NCI-H2227 (cell line): Measurements from ENCODE around the gene ERMARD.

Source experiments
- DNase-seq: peaks from one replicate; lab custom pipeline; 2025; ENCODE audit not compliant: unreplicated experiment; lab: John Stamatoyannopoulos, UW

Gene ERMARD

DNA sequence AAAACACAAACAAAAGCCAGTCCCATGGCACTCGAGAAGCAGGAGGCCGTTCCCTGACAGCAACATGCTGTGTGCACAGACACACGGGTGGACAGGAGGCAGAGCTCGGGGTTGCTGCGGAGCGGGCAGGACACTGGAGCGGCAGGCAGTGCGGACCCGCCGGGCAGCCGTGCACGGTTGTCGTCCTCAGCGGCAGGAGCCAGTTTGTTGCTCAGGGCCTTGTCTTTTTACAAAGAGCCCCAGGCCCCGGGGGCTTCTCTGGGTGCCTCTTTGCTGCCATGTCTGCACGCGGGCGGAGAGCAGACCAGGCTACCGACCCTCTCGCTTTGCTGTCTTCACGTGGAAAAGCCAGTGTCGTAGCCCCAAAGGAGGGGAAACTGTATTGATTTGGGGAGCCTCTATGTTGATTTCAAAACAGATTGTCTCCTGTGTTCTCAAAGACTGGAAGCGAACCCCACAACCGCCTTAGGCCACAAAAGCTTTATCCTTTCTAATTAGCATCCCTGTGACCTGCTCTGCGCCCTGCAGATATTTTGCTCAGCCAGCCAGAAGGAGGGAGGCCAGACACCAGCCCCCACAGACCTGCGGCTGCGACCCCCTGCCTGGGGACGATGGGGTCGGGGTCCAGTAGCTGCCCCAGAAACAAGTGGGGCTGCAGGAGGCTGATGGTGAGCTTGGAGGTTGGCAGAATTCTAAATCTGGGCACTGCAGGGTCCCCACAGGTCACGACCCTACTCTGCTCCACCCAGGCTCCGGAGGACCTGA, 50.2 kb downstream of the ERMARD start:
- no peak for DNase-seq

DNA sequence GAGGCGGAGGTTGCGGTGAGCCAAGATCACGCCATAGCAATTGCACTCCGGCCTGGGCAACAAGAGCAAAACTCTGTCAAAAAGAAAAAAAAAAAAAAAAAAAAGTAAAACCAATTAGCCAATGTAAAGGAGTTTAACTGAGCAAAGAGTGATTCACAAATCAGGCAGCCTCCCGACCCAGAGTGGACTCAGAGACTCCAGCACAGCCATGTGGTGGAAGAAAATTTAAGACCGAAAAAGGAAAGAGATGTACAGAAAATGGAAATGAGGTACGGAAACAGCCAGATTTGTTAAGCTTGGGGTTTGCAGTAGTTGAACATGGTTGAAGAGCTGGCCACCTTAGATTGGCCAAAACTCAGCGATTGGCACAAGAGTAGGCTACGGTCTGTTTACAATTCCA, 51.4 kb downstream of the ERMARD start:
- DNase-seq = no peak

DNA sequence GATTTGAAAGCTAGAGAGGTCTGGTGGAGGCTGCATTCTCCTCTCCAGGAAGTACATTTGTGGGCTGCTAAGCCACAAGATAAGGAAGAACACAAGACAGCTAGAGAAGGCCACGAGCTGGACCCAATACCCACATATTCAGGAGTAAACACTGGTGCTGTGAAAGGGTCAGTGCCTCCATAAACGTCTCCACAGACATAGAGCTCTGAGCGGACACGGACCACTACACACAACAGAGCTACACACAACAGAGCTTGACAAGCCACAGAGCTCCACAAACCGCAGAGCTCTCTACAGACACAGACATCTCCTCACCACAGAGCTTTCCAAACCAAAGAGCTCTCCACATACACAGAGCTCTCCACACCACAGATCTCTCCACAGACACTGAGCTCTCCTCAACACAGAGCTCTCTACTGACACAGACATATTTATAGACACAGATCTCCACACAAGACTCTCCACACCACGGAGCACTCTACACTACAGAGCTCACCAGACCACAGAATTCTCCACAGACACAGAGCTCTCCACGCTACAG, 51.9 kb downstream of the ERMARD start:
- no peak for DNase-seq

DNA sequence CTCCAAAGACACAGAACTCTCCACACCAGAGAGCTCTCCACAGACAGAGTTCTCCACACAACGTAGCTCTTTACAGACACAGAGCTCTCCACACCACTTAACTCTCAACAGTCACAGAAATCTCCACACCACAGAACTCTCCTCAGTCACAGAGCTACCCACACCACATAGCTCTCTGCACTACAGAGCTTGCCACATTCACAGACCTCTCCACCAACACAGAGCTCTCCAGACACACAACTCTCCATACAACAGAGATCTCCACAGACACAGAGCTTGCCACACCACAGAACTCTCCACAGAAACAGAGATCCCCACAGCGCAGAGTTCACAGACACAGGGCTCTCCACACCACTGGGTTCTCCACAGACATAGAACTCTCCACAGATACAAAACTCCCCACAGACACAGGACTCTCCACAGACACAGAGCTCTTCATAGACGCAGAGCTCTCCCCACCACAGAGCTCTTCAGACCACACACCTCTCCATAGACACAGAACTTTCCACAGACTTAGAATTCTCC, 52.5 kb downstream of the ERMARD start:
- no peak for DNase-seq

DNA sequence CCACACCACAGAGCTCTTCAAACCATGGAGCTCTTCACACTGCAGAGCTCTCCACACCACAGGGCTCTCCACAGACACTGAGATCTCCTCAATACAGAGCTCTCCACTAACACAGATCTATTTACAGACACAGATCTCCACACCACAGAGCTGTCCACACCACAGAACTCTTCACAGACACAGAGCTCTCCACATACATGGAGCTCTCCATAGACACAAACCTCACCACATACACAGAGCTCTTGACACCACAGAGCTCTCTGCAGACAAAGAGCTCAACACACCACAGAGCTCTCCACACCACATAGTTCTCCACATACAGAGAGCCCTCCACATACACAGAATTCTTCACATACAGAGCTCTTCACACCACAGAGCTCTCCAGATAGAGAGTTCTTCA, 53.0 kb downstream of the ERMARD start:
- DNase-seq = no peak

DNA sequence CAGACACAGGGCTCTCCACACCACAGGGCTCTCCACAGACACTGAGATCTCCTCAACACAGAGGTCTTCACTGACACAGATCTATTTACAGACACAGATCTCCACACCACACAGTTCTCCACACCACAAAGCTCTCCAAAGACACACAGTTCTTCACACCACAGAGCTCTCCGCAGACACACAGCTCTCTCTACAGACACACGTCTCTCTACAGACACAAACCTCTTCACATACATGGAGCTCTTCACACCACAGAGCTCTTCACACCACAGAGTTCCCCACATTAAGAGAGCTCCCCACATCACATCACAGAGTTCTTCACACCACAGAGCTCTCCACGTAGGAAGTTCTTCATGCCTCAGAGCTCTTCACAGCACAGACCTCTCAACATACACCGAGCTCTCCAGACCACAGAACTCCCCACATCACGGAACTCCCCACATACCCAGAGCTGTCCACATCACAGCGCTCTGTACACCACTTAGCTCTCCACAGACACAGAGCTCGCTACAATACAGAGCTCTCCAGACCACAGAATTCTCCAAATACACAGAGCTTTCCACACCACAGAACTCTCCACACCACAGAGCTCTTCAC, 53.9 kb downstream of the ERMARD start:
- DNase-seq = no peak

DNA sequence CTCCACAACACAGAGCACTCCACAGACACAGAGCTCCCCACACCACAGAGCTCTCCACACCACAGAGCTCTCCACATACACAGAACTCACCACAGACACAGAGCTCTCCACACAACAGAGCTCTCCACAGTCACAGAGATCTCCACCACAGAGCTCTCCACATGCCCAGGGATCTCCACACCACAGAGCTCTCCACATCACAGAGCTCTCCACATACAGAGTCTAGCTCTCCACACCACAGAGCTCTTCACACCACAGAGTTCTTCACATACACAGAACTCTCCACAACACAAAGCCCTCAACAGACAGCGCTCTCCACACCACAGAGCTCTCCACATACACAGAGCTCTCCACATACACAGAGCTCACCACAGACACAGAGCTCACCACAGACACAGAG, 55.3 kb downstream of the ERMARD start:
- DNase-seq = no peak

DNA sequence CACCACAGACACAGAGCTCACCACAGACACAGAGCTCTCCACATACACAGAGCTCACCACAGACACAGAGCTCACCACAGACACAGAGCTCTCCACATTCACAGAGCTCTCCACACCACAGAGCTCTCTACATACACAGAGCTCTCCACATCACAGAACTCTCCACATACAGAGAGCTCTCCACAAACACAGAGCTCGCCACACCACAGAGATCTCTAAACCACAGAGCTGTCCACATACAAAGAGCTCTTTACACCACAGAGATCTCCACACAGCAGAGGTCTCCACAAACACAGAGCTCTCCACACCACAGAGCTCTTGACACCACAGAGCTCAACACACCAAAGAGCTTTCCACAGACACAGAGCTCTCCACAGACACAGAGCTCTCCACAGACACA, 55.8 kb downstream of the ERMARD start:
- no peak for DNase-seq

DNA sequence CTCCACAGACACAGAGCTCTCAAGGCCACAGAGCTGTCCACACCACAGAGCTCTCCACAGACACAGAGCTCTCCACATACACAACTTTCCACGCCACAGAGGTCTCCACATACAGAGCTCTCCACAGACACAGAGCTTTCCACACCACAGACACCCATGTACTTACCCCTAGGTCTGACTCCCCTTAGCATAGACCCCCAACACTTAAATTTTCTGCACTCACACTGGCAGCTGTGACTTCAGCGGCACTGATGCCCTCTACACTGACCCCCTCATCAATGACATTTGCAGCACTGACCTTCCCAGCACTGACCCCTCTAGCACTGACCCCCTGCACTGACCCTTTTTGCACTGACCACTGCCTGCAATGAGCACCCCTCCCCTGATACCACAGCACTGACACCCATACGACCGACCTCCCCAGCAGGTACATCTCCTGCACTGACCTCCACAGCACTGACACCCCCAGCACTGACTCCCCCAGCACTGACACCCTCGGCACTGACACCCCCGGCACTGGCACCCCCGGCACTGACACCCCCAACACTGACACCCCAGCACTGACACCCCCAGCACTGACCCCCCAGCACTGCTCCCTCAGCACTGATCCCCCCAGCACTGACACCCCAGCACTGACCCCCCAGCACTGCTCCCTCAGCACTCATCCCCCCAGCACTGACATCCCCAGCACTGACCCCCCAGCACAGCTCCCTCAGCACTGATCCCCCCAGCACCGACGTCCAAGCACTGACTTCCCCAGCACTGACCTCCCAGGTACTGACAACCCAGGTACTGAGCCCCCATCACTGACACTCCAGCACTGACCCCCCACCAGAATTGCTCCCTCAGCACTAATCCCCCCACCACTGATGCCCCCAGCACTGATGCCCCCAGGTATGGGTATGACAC, 56.5 kb downstream of the ERMARD start:
- DNase-seq = no peak

DNA sequence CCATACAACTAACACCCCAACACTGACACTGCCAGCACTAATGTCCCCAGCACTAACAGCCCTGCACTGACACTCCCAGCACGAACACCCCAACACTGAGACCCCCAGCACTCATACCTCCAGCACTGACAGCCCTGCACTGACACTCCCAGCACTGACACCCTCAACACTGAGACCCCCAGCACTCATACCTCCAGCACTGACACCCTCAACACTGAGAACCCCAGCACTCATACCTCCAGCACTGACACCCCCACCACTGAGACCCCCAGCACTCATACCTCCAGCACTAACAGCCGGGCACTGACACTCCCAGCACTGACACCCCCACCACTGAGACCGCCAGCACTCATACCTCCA, 57.2 kb downstream of the ERMARD start:
- no peak for DNase-seq

DNA sequence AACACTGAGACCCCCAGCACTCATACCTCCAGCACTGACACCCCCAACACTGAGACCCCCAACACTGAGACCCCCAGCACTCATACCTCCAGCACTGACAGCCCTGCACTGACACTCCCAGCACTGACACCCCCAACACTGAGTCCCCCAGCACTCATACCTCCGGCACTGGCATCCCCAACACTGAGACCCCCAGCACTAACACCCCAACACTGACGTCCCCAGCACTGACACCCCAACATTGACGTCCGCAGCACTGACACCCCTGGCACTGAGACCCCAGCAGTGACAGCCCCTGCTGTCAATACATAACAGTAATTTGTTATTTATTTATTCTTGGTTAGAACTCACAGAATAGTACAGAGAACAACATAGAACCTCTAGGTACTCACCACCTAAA, 58.0 kb downstream of the ERMARD start:
- no peak for DNase-seq

DNA sequence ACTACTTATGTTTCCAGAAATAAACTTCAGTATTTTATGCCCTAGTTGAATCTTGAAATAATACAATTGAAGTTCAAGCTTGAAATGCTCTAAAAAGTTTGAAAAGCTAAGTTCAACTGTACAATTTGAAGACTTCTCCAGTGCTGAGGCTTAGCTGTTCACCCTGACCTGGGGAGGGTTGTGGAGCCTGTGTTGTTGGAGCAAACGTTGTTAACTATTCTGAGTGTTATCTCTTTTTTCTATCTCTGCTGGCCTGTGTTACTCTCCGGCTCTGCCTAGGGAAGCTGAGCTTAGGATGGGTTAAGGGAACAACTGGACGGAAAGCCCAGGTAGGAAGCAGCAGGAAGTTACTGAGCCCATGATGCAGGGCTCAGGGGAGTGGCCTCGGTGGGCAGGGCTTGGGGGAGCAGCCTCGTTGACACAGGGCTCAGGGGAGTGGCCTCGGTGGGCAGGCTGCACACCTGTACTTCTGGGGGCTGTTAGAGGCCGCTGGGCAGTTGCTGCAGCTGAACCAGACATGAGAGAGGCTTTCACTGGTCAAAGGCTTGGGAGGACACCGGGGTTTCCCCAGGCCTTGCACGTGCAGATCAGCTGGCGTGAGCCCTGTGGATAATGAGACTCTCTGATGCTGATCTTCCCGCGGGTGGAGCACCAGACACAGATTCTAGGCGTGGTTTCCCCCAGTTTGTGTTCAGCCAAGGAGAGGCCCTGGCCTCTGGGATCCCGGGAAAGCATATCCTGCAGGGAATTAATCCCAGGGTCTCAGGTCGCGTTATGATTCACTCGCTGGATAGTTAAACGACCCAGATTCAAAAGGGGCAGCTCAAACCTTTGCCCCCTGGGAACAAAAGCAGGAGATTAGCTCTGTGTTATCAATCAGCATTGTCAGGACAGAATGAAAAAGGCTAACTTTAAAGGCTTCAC, 58.9 kb downstream of the ERMARD start:
- DNase-seq = no peak

DNA sequence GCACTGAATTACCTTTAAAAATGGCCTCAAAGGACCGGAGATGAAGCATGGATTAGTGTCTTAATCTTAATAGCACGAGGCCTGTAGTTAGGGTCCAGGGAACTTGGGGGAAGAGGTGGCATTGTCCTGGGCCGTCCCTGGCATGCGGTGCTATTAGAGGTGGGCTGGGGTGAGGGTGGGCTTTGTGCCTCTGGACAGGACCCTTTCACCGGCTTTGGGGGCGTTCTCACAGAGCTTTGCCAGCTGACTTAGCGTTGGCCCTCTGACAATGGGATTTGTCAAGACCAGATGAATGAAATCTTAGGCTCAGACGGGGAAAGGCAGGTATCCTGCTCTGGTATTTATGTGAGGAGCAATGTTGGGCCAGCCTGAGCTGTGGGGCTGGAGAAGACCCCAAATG, 59.6 kb downstream of the ERMARD start:
- no peak for DNase-seq

DNA sequence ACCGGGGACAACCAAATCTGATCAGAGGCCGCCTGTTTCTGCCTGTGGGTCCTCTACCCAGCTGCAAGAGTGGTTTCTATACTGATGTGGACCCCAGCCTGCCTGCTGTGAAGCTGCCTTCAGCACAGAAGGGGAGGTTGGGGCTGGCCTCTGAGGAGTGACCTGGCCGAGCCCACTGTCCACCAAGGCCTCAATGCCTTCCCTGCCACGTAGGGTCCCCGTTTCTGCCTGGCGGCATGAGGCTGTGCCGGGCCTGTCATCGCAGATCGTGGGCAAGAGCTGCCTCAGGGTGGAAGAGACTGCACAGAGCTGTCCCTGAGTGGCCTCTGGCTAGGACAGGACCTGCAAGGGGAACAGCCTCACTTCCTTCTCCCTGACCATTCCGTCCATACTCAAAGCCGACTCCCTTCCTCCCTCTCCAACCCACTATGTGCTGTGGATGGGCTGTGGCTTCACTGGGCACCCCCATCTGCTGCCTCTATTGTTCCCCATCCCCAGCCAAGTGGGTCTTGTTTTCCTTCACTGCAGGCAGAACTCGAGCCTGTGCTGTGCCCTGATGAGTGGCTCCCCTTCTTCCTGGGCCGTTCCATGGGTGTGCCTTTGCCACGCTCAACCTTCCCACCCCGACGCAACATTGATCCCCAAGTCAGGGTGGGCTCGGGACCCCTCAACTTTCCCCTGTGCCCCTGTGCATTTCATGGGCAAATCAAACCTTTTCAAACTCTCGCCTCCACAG, 60.3 kb downstream of the ERMARD start:
- DNase-seq = no peak

DNA sequence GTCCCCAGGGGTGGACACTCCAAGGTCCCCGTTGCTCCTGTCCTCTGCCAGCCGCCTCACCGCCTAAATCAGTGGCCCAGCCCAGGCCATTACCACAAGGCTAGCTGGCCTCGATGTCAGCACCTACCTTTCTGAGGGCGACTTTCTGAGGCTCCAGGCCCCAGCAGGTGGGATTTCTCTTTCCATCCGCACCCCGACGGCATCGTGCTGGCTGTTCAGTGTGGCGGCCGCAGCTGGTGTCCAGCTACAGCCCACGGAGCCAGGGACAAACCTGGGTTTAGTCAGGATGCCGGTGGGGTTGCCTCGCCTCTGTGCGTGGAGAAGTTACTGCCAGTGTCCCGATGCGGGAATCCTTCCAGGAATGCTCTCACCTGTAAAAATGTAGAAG, 60.8 kb downstream of the ERMARD start:
- DNase-seq = no peak

DNA sequence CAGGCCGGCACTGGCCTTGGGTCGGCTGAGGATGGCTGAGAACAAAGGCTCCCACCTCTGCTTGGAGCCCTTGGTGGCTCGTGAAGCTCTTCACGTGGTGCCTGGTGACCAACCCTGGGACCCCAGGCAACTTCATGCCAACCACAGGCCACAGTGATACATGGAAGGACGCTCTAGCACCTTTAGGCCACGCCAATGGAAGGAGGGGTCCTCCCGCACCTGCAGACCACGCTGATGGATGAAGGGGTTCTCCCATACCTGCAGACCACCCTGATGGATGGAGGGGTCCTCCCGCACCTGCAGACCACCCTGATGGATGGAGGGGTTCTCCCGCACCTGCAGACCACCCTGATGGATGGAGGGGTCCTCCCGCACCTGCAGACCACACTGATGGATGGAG, 62.5 kb downstream of the ERMARD start:
- no peak for DNase-seq

DNA sequence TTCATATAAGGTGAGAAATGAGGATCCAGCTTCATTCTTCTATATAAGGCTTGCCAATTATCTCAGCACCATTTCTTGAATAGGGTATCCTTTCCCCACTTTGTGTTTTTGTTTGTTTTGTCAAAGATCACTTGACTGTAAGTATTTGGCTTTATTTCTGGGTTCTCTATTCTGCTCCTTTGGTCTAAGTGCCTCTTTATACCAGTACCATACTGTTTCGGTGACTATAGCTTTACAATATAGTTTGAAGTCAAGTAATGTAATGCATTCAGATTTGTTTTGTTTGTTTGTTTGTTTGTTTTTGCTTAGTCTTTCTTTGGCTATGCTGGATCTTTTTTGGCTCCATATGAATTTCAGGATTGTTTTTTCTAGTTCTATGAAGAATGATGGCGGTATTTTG, 64.6 kb downstream of the ERMARD start:
- DNase-seq = no peak

DNA sequence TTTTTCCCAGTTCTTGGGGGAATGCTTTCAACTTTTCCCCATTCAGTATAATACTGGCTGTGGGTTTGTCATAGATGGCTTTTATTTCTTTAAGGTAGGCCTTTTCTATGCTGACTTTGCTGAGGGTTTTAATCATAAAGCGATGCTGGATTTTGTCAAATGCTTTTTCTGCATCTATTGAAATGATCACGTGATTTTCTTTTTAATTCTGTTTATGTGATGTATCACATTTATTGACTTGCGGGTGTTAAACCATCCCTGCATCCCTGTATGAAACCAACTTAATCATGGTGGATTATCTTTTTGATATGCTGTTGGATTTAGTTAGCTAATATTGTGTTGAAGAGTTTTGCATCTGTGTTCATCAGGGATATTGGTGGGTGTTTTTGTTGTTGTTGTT, 65.6 kb downstream of the ERMARD start:
- no peak for DNase-seq

DNA sequence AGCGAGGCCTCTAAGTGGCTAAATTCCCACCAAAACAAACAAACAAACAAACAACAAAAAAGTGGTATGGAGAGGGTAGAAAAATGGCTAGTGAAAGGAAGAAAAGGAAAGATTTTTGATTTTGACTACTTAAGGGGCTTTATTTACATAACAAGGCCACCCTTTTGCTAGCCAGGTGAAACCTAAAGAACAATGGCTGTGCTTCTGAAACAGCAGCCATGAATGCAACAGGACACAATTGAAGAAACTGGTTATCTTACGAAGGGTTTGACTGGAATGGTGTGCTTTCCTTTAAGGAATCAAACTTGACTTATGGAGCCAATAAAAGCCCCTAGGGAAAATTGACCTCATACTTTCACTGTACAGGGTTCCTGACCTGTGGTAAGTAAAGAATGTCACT, 68.9 kb downstream of the ERMARD start:
- DNase-seq = no peak

DNA sequence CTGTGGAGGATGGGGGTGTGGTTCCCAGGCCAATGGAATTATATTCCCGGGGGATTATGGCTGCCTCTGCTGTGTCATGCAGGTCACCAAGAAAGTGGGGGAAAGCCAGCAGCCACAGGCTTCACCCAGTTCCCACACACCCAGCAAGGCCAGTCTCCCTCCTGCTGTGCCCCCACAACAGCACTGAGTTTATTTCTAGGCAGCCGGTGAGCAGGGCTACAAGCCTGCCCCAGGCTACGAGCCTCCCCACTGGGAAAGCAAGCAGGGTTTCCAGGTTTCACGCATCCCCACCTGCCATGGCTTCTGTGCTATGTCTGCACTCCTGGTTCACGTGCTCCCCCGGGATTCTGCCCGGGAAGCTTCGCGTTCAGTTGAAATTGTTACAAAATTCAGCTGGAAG, 72.6 kb downstream of the ERMARD start:
- no peak for DNase-seq
